Suppressor macrophage (primary cell): ENCODE measurements around the gene C4orf36.

Experiments used
- DNase-seq, 4 experiments: peaks; one replicate each; pipeline ENCODE4 v3.0.0-alpha.2; 2020 to 2022

The C4orf36 gene

GRCh38 chr4:86857341-86858052 is 34.7 kb downstream of the C4orf36 start:
- no peak for DNase-seq

- no peak for DNase-seq
These were observed 35.3 kb downstream of the C4orf36 start for GRCh38 chr4:86856896-86857295.

- peak in 1 of 4 experiments; percentile 6 for DNase-seq
These were observed 36.6 kb downstream of the C4orf36 start for GRCh38 chr4:86855572-86855971.

GRCh38 chr4:86853209-86853608 is 39.0 kb downstream of the C4orf36 start:
- DNase-seq: no peak

GRCh38 chr4:86848732-86849619 is 43.2 kb downstream of the C4orf36 start, which contains the start of gene SLC10A6:
Gene SLC10A6, minus strand, starts transcription at chr4:86849384. Its CDS starts 269 bp downstream, at chr4:86849115.
- no peak for DNase-seq

GRCh38 chr4:86848136-86848535 is 44.1 kb downstream of the C4orf36 start:
- no peak for DNase-seq

GRCh38 chr4:86847571-86847970 is 44.7 kb downstream of the C4orf36 start:
- DNase-seq: no peak

- DNase-seq: no peak
These were observed 45.3 kb downstream of the C4orf36 start for GRCh38 chr4:86846921-86847320.

- peak; percentile 20 to 38 (median 27) for DNase-seq
These were observed 46.6 kb downstream of the C4orf36 start for GRCh38 chr4:86845593-86845992.

GRCh38 chr4:86841309-86841708 is 50.9 kb downstream of the C4orf36 start:
- DNase-seq: no peak

GRCh38 chr4:86840858-86841257 is 51.4 kb downstream of the C4orf36 start:
- DNase-seq: no peak

GRCh38 chr4:86837691-86838503 is 54.3 kb downstream of the C4orf36 start:
- DNase-seq: no peak

GRCh38 chr4:86835677-86836076 is 56.5 kb downstream of the C4orf36 start:
- no peak for DNase-seq

- no peak for DNase-seq
These were observed 57.3 kb downstream of the C4orf36 start for GRCh38 chr4:86834901-86835300.

GRCh38 chr4:86833615-86834014 is 58.6 kb downstream of the C4orf36 start:
- no peak for DNase-seq

- DNase-seq: peak in 3 of 4 experiments; percentile 12 to 30 (median 12)
These were observed 60.7 kb downstream of the C4orf36 start for GRCh38 chr4:86831262-86832130.
